HG02798 (cell line): ENCODE measurements around the gene SH3RF3.
"Not testable (repeated sequence)": the region's sequence is repeated elsewhere in the genome, so short reads cannot be mapped to it uniquely, and the experiment has no call there.

ENCODE experiments used
- ATAC-seq: cut with Tn5 transposase; IDR thresholded peaks from one replicate; pipeline ENCODE4 v1.9.1; 2021; ENCODE audit warnings: mild to moderate bottlenecking; ENCODE audit not compliant: unreplicated experiment, poor library complexity

SH3RF3 gene

DNA sequence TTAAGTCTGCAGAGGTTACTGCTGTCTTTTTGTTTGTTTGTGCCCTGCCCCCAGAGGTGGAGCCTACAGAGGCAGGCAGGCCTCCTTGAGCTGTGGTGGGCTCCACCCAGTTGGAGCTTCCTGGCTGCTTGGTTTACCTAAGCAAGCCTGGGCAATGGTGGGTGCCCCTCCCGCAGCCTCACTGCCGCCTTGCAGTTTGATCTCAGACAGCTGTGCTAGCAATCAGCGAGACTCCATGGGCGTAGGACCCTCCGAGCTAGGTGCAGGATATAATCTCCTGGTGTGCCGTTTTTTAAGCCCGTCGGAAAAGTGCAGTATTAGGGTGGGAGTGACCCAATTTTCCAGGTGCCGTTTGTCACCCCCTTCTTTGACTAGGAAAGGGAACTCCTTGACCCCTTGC is 11.8 kb upstream of the SH3RF3 start:
- ATAC-seq, result not testable (repeated sequence)

GRCh38 chr2:109117780-109118179 is 11.2 kb upstream of the SH3RF3 start:
- no peak for ATAC-seq

DNA sequence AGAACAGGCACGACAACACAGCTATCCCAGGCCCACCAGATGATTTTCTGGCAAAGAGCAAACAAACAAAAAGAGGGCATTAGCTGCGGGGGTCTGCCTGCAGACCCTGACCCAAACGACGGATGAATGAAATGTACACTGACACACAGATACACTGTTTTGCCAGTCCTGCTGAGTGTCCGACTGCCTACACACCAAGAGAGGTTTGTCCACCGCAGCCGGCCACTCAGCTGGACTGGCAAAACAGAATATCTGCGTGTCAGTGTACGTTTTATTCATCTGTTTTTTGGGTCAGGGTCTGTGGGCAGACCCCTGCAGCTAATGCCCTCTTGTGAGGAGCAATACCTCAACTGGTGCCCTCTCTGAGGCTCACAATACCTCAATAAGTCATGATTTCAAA is 10.7 kb upstream of the SH3RF3 start:
- ATAC-seq, result no peak

DNA sequence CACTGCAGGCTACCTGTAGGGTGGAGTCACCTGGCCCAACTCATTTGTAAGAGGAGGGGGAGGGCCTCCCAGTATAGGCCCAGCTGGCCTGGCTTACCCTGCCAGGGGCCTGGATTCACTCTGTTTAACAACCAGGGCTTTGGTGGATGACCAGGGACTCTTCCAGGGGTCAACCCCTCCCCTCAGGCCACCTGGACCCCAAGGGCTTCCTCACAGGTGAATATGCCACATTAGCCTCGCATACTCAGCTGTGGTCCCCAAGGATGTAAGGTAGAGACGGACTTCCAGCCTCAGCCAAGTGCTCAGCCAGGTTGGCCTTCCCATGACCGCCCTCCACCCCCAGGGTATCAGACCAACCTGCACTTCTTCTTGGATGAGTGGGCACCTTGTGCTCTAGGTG is 8.8 kb upstream of the SH3RF3 start:
- no peak for ATAC-seq

DNA sequence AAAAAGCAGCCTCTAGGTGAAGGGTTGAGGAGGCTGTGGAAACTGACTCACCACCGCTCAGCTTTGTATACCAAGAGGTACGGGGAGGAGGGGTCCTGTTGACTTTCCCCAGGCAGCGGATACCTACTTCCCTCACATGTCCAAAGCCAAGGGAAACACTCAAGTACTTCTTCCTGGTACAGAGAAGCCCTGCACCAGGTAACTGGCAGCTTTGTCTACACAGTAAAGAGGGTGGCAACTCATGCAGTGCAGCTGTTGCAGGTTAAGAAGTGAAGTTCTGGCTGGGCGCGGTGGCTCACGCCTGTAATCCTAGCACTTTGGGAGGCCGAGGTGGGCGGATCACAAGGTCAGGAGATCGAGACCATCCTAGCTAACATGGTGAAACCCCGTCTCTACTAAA is 8.3 kb upstream of the SH3RF3 start:
- ATAC-seq, result not testable (repeated sequence)

DNA sequence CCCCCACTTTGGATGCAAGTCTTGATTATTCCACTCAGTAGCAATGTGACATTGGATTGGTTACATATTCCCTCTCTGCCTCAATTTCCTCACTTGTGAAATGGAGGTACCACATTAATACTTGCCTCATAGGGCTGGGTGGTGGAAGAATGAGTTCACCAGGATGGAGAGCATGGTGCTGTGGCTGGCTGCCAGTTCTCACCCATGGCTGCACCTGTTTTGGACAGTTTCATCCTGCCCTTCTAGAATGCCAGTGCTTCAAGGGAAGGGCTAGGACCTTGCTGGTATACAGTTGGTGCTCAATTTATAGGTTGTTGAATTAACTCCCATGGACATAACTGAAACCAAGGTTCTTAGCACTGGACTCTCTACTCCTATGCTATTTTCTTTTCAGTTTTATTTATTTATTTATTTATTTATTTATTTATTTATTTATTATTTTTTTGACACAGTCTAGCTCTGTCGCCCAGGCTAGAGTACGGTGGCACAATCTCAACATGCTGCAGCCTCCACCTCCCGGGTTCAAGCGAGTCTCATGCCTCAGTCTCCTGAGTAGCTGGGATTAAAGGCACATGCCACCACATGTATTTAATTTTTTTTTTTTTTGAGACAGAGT is 5.3 kb upstream of the SH3RF3 start:
- ATAC-seq, result no peak

GRCh38 chr2:109124982-109125592 is 3.9 kb upstream of the SH3RF3 start:
- ATAC-seq, result no peak

DNA sequence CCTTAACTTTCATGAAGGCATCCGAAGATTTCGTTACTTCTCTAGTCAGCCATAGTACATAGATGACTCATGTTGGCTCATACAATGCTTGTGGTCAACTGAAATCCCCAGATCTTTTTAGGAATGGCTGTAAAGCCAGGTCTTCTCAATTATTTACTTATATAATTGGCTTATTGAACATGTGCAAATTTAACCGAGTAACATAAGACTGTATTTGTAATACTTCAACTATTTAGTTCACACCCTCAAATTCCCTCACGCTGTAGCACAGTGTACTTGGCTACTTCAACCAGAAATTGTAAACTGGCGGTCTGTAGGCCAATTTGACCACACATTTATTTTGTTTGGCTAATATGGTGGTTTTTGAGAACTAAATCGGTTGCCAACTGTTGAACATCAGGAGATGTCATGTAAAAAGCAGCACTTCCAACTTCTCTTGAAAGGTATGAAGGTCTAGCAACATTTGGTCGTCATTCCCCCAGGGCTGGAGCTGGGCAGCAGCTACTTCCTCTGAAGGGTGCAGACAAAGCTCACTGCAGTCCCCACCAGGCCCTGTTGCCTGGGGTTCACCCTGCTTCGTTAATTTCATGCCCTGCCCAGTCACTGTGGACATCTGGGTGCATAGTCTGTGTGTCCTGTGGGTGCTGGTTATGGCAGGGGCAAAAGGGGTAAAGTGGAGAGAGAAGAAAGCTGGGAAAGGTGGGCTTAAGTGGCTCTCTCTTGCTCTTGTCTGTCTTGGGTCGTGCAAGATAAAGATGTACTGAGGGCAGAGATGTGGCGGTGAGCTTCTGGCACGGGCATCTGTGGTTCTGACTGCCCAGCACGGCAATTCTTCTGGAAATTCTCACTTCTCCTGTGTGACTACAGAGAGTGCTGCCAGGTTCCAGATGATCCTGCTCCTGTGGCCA is 3.2 kb upstream of the SH3RF3 start:
- ATAC-seq, result no peak

GRCh38 chr2:109126501-109126860 is 2.5 kb upstream of the SH3RF3 start:
- no peak for ATAC-seq

DNA sequence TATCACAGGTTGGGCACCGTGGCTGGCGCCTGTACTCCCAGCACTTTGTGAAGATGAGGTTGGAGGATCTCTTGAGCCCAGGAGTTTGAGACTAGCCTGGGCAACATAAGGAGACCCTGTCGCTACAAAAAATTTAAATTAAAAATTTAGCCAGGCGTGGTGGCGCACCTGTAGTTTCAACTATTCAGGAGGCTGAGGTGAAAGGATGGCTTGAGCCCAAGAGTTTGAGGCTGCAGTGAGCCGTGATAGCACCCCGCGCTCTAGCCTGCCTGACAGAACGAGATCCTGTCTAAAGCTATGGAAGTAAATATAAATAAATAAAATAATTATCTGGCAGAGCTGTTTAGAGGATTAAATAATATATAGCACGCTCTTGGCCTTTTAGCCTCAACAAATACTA is 1.4 kb upstream of the SH3RF3 start:
- ATAC-seq, result no peak

- peak; percentile 50 for ATAC-seq
These were observed 873 bp upstream of the SH3RF3 start for GRCh38 chr2:109128048-109128615.

GRCh38 chr2:109129356-109129920 is 433 bp downstream of the SH3RF3 start:
- ATAC-seq, result peak; percentile 22

- no peak for ATAC-seq
These were observed 1.1 kb downstream of the SH3RF3 start for GRCh38 chr2:109129921-109130722.

GRCh38 chr2:109130723-109130995 is 1.7 kb downstream of the SH3RF3 start:
- no peak for ATAC-seq

GRCh38 chr2:109131777-109132176 is 2.8 kb downstream of the SH3RF3 start:
- ATAC-seq, result no peak

DNA sequence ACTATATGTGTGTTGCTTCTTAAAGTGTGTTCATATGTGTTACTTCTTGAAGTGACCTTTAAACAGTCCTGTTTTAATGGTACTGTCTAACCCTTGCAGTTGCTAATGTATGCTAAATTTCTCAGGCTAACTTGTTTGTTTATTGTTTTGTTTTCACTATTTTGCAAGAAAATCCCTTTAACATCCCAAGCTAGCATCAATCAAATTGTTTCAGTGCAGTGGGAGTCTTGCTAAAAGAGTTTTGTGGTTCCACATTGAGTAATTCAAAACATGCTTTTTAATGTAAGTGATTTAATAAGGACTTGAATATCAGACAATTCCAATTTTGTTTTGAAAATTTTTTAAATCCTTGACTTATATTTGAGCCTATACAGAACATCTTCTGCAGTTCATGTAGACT is 3.6 kb downstream of the SH3RF3 start:
- ATAC-seq, result no peak

- ATAC-seq, result no peak
These were observed 4.7 kb downstream of the SH3RF3 start for GRCh38 chr2:109133746-109134145.

DNA sequence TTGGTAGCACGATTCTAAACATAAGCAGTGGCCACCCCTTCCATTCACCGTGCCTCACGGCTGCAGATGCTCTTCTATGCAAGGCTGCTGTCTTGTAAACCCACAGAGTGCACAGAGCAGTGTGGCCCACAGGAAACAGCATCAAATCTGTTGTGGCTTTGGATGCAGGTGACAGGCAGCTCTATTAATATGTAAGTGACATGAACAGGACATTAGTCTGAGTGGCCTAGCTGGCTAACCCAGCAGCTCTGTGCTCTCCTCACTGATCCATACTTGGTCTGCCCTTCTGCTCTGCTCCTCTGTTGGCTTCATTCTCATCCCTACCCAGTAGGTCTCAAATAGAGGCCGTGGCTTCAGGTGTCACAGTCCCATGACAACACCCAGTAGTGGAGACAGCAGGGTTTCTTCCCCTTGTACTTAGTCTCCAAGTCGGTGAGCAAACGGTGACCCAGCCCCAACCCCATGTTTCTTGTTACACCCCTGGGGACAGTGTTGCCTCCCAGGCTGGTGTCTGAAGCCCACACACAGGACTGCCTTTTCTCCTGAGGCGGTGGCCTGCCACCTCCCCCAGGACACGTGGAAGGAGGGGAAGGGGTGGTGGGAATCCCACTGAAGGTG is 5.8 kb downstream of the SH3RF3 start:
- no peak for ATAC-seq

GRCh38 chr2:109135359-109136197 is 6.6 kb downstream of the SH3RF3 start:
- no peak for ATAC-seq
